GM18868 (cell line): Measurements from ENCODE around the gene RERE.
"Not testable (repeated sequence)": the region's sequence is repeated elsewhere in the genome, so short reads cannot be mapped to it uniquely, and the experiment has no call there.

Experiments used
- ATAC-seq: cut with Tn5 transposase; IDR thresholded peaks from one replicate; pipeline ENCODE4 v1.9.1; 2021; ENCODE audit warnings: mild to moderate bottlenecking, moderate library complexity; ENCODE audit not compliant: unreplicated experiment

The RERE gene

DNA sequence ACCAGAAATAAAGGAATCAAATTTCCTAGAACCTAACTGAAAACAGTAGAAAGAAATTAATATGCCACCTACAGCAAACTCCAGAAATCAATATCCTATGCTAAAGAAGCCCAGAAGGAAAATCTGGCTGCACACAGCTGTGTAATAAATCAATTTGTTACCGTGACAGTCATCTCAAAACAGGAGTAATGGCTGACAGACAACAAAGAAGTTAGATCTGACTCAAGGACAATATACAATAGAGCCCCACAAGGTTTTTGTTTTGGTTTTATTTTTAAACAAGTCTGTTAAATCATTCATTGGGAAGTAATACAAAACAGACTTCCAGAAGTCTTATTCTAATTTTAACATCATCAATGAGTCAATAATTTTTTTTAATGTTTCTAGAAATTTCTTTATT is 168.4 kb downstream of the RERE start:
- peak; percentile 41 for ATAC-seq

GRCh38 chr1:8646996-8647395 is 170.4 kb downstream of the RERE start:
- no peak for ATAC-seq

DNA sequence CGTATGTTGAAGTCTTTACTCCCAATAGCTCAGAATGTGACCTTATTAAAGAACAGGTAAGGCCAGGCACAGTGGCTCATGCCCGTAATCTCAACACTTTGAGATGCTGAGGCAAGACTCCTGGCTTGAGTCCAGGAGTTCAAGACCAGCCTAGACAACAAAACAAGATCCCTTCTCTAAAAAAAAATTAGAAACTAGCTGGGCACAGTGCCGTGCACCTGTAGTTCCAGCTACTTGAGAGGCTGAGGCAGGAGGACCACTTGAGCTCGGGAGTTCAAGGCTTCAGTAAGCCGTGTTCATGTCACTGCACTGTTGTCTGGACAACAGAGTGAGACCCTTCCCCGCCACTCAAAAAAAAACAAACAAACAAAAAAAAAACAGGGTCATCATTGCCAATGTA is 171.3 kb downstream of the RERE start:
- ATAC-seq = no peak

DNA sequence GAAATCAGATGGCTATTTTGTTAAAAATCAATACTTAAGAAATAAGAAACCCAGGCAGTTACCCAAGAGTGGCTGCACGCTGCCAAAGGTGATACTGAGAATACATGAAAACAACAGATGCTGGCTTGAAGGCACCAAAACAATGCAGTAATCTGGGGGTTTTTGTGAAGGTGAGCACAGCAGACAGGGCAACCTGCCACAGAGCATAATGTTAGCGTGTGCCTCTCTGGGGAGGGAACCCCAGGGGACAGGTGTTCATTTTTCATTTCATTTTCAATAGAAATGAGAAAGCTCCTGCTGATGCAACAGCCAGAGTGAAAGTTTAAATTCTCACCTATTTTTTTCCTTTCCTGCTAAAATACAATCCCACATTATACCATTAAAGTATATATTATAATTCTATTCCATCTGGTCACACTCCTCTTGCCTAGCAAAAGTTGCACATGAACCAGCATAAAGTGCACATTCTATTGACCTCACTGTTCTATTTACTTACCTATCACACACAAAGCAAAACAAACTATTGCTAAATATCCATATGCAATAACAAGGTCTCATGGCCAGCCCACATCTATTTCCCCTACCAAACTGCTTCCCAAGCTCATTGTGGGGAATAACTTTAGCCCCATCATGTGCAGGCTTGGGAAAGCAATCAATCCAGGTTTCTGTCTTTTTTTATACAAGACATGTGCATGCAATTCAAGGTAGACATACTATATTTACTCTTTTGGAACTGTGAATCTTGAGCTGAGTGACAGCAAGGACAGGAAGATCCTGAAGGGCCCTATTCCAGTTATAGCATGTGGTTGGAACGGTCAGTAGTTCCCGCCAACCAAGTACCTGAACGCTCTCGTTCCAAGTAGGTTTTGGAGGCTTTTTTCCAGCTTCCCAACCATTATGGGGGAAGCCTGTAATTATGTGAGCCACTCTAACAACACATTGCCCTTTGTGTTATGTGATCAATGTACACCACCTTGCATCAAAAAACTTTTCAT is 173.6 kb downstream of the RERE start:
- ATAC-seq = peak; percentile 80

DNA sequence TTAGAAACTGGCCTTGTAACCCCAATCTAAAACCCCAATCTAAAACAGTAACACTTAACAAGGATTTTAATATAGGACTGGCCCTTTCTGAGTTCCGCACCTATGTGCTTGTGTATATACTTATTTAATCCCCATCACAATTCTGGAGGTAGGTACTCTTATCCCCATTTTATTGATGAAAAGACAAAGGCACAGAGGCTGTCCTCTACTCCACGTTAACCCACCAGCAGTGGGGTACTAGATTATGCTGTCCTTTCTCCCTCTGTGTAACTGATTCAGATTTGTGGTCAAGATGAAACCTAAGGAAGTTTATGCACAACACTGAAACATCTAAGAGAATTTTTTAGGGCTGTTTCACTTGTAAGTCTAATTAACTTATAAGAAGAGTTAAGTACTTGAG is 175.3 kb downstream of the RERE start:
- ATAC-seq = no peak

DNA sequence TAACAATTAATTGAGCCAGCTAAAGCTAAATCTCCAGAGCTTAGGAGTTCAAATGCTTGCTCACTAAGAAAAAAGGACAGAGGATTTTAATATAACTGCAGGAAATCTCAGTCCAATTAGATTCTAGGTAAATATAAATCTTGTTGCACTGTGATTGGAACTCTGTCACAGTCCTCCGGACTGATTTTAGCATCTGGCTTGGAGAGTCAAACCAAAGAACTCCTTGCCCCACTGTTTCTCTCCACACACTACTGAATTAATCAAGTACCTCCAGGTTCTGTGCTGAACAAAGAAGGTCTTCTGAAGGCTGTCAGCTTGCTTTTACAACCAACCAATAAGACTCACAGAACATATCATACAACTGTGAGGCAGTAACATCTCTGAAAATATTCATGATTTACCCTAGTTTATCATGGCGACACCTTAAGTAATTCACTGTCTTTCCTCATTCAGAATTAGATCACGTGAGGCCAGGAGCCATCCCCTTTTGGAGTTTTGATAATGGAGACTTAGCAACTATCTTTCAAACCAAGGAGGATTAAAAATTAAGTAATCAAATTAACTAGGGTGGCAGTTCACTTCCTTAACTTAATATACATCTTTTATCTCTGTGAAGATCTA is 176.0 kb downstream of the RERE start:
- no peak for ATAC-seq

- no peak for ATAC-seq
Observed at GRCh38 chr1:8640950-8641349, 176.5 kb downstream of the RERE start.

- no peak for ATAC-seq
Observed at GRCh38 chr1:8639148-8639547, 178.3 kb downstream of the RERE start.

DNA sequence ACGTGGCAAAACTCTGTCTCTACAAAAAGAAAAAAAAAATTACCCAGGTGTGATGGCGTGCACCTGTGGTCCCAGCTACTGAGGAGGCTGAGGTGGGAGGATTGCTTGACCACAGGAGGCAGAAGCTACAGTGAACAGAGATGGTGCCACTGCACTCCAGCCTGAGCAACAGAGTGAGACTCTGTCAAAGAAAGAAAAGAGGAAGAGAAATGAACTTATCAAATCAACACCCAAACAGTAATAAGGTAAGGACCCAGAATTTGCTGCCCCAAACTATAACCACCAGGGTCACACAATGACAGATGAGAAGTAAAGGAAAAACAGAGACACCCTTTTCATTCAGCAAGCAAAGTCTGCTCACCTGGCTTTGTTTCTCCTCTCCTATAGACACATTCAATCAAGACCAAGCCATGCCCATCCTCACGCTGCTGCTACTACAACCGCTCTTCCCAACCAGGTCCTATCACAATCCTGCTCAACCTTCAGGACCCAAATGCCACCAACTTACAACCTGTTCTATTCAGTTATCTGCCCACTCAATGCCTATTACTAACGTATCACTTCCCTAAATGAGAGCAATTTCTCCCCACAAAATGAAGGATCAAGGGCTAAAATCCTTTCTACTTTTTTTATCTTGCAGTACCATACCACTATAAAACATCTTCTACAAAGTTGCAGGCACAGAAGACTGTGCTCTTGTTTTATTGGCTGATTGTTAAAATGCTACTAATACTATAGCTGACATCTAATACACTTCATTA is 183.5 kb downstream of the RERE start:
- no peak for ATAC-seq

DNA sequence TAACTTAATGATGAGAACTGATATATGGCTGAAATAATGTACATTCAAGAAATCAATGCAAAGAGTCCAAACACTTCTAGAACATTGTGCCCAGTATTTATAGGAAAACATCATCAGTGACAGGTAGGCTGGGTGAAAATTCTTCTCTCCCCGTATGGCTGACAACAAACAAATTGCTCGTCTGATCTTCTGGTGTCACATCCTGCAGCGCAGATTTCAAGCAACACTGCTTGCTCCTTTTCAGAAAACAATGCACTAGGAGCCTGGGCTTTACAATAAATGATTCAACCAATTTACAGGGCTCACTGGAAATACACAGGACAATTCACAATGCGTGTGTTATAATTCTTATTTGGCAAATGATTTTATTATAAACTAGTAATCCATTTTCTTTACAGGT is 185.3 kb downstream of the RERE start:
- no peak for ATAC-seq

DNA sequence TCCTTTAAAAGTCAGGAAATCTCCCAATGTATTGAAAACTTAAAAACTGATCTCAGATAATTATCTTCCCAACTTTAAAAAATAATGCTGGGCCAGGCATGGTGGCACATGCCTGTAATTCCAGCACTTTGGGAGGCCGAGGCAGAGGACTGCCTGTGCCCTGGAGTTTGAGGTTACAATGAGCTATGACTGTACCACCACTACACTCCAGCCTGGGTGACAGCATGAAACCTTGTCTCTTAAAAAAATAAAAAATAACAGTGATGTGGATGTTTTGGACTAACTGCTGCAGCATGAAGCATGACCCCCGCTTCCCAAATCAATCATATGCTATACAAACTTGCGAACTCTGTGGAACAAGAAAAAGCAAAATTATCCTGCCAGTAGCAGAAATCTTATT is 186.3 kb downstream of the RERE start:
- no peak for ATAC-seq

- peak; percentile 84 for ATAC-seq
Observed at GRCh38 chr1:8629241-8630091, 188.0 kb downstream of the RERE start.

DNA sequence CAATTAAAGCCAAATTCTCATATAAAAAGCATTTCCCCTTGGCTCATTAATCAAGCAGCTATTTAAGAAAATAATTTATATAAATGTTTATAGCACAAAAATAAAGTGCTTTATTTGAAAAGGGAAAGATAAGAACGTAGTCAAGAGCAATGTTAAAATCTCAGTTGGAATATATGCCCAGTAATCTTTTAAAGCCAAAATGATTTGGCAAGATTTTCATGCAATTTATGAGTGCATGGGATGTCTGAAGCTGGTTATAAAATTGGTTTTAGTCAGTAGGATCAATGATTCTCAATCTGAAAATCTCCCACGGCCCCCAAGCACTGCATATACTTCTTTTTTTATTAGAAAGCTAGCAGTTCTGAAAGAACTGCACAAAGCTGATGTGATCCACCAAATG is 188.8 kb downstream of the RERE start:
- ATAC-seq = no peak

GRCh38 chr1:8627728-8628127 is 189.7 kb downstream of the RERE start:
- ATAC-seq = no peak

DNA sequence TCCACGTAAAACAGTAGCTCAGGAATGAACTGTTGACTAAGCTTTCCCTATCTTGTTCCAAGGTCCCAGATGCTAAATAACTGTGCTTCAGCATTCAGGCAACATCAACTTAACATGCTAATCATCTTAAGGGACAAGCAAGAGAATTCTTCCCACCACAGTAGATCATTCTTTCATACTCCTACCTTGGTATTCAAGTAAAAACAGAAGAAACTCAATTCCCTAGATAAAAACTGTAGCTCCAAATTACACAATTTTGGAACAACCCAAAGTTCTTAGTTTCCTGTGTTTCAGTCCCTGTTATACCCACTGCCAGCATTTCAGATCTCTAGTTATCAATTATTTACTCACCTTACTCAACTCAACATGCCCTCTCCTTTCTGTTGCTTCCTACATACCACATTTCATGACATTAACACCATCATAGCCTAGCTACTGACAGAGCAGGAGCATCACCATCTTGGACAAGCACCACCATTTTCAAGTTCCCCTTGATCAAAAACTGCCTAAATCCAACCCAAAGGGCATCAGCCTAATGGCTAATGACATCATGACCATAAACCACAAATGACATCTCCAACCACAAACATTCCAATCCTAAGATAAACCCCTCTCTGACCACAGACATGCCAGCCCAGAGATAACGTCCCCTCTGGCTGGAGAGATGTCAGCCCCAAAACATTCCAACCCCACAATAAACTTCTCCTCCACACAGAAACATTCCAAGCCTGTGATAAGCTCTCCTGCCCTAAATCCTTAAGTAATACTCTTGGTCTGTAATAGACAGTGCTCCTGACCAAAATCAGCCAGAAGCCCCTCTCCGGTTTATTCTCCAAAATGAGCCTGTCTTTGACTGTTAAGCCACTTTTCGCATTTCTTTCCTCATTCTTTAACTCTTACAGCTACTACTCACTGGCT is 191.2 kb downstream of the RERE start:
- no peak for ATAC-seq

GRCh38 chr1:8625491-8625890 is 191.9 kb downstream of the RERE start:
- no peak for ATAC-seq

DNA sequence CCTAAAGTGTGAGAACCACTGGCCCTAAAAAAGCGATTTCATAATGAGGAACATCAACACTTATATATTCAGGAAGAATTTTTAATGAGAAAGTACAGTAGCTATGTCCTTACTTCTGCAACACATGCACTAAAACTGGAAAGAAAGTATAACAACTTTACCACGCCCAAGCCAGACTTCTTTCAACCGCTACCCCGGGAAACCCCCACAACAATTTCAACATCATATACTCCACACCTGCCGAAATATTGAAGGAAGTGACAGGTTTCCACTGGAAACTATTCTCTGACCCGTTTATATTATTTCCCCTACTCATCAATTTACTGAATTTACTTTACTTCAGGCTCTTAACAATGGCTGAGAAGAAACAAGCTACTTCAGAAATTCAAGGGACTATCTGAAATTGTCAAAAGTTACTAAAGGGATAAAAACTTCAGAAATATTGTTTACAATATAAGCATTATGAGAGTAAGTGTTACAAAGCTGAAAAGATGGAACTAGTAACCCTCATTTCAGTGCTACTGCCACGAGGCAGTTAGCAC is 193.7 kb downstream of the RERE start:
- ATAC-seq = not testable (repeated sequence)

DNA sequence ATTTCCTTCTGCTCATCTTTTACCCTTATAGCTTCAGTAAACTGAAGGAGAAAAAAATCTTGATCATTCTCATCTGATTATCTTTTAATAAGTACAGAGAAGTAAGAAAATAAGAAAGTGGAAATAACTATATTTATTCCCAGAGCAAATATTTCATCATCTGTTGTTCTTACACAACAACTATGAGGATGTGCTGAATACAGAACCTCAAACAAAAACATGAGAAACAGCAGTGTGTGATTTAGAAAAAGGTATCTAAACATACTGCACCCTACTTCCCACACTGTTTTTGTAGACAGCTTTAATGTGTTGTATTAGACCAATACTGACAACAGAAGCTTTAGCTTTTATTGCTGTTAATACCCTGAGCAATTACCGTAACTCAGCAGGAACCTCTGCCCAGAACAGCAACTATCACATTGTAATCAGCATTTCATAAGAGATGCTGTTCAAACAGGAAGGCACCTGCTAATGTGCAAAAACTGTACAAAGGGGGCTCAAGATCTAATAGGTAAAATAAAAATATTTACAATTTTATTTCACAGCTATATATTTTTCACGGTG is 195.6 kb downstream of the RERE start:
- ATAC-seq = not testable (repeated sequence)

DNA sequence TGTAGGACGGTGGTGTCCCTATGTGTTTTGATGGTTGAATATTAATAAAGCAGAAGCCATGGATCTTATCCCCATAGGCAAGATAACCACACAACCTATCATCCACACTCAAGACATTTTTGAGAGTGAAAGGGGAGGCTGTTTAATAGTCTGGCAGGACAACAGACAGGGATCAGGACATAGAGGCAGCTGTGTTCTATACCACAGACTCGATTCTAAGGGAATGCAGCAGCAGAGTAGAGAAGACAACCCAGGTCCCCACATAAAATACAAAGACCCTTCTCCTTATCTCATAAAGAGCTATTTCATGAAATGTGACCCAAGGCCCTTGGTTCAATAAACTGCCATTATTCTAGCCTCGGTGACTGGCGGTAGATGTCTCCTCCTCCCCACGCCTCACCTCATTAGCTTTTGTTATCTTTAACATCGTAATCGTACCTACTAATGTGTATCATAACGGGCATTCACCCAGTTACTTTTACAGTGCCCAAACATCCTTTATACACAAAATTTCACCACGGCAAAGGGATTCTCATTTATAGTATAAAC is 196.3 kb downstream of the RERE start:
- not testable (repeated sequence) for ATAC-seq
